HG03565 (cell line): ENCODE measurements around the gene SLC6A3.

ENCODE experiments used
- ATAC-seq: cut with Tn5 transposase; IDR thresholded peaks from one replicate; pipeline ENCODE4 v1.9.1; 2021; ENCODE audit warnings: mild to moderate bottlenecking, moderate library complexity; ENCODE audit not compliant: unreplicated experiment

Gene SLC6A3

GRCh38 chr5:1409381-1410110, 35.7 kb downstream of the SLC6A3 start:
- no peak for ATAC-seq

- no peak for ATAC-seq
Measured at GRCh38 chr5:1406681-1407640, 38.3 kb downstream of the SLC6A3 start.

- no peak for ATAC-seq
Measured at GRCh38 chr5:1405539-1406530, 39.4 kb downstream of the SLC6A3 start.

GRCh38 chr5:1405121-1405520, 40.1 kb downstream of the SLC6A3 start:
- no peak for ATAC-seq

GRCh38 chr5:1404062-1404461, 41.2 kb downstream of the SLC6A3 start:
- ATAC-seq = no peak

- no peak for ATAC-seq
Measured at GRCh38 chr5:1402611-1403255, 42.5 kb downstream of the SLC6A3 start.

GRCh38 chr5:1401536-1402138, 43.6 kb downstream of the SLC6A3 start:
- no peak for ATAC-seq

GRCh38 chr5:1400936-1401335, 44.3 kb downstream of the SLC6A3 start:
- no peak for ATAC-seq

GRCh38 chr5:1400211-1400855, 44.9 kb downstream of the SLC6A3 start:
- no peak for ATAC-seq

- ATAC-seq = no peak
Measured at GRCh38 chr5:1399737-1400136, 45.5 kb downstream of the SLC6A3 start.

- no peak for ATAC-seq
Measured at GRCh38 chr5:1396293-1396816, 48.9 kb downstream of the SLC6A3 start.

- no peak for ATAC-seq
Measured at GRCh38 chr5:1394881-1395860, 50.1 kb downstream of the SLC6A3 start.

- ATAC-seq = no peak
Measured at GRCh38 chr5:1393571-1394501, 51.4 kb downstream of the SLC6A3 start.

GRCh38 chr5:1392801-1393565, 52.3 kb downstream of the SLC6A3 start:
- no peak for ATAC-seq

- no peak for ATAC-seq
Measured at GRCh38 chr5:1392261-1392660, 53.0 kb downstream of the SLC6A3 start.

GRCh38 chr5:1391691-1392090, 53.5 kb downstream of the SLC6A3 start:
- ATAC-seq = no peak
